Endodermal cell (in vitro differentiated cells): Measurements from ENCODE around the gene RIMS3. TPM values are rescaled to one million over a fixed set of nuclear protein-coding genes. Genes with fewer than 3 reads are reported as not detected.
A peak's percentile ranks its signal among the peaks of the same experiment; 100 is the strongest.

Experiments
- DNase-seq: peaks from one replicate; pipeline ENCODE4 v3.0.0-alpha.2; 2017
- H3K27ac ChIP-seq: 2 replicates; pipeline ENCODE4 v1.5.1; 2013; ENCODE audit warnings: mild to moderate bottlenecking, low read depth, low read length, moderate library complexity
- H3K27me3 ChIP-seq: 2 replicates; pipeline ENCODE4 v1.6.1; 2013; ENCODE audit warnings: mild to moderate bottlenecking, low read length, moderate library complexity; ENCODE audit not compliant: insufficient read depth, control insufficient read depth, poor library complexity, severe bottlenecking
- H3K36me3 ChIP-seq: 2 replicates; pipeline ENCODE4 v1.7.0; 2013; ENCODE audit warnings: mild to moderate bottlenecking, low read length, moderate library complexity; ENCODE audit not compliant: control insufficient read depth, insufficient read depth
- H3K4me1 ChIP-seq: one replicate; pipeline ENCODE4 v1.7.0; 2013; ENCODE audit warnings: low read length; ENCODE audit not compliant: control insufficient read depth, insufficient read depth
- H3K4me3 ChIP-seq: 2 replicates; pipeline ENCODE4 v1.5.1; 2013; ENCODE audit warnings: mild to moderate bottlenecking, low read length, moderate library complexity
- H3K9ac ChIP-seq: 2 replicates; pipeline ENCODE4 v1.6.1; 2013; ENCODE audit warnings: mild to moderate bottlenecking, low read length, moderate library complexity; ENCODE audit not compliant: poor library complexity, severe bottlenecking; ENCODE audit errors: extremely low read depth
- H3K9me3 ChIP-seq: 2 replicates; pipeline ENCODE4 v1.6.1; 2013; ENCODE audit warnings: mild to moderate bottlenecking, low read length, moderate library complexity; ENCODE audit not compliant: control insufficient read depth
- H3K27ac Mint-ChIP-seq: 2 replicates; pipeline ENCODE4 v1.8.0; 2020; ENCODE audit warnings: mixed read lengths
- H3K27me3 Mint-ChIP-seq: 2 replicates; pipeline ENCODE4 v1.8.0; 2021; ENCODE audit warnings: mild to moderate bottlenecking, mixed read lengths; ENCODE audit not compliant: insufficient read depth
- H3K36me3 Mint-ChIP-seq: 2 replicates; pipeline ENCODE4 v1.8.0; 2020; ENCODE audit warnings: low read depth, mixed read lengths
- H3K4me1 Mint-ChIP-seq: 2 replicates; pipeline ENCODE4 v1.8.0; 2020; ENCODE audit warnings: mixed read lengths
- H3K4me3 Mint-ChIP-seq: 2 replicates; pipeline ENCODE4 v1.8.0; 2020; ENCODE audit warnings: mild to moderate bottlenecking, moderate library complexity, mixed read lengths
- H3K9me3 Mint-ChIP-seq: 2 replicates; pipeline ENCODE4 v1.8.0; 2020; ENCODE audit warnings: mild to moderate bottlenecking, mixed read lengths
- WGBS, 2 experiments: methylation state at CpG; one replicate each; pipeline versions ENCODE4 v1.1.5 to v1.1.7; 2013; ENCODE audit warnings: missing lambda C conversion rate in 2 of 2, mixed read lengths in 1 of 2; ENCODE audit not compliant: insufficient coverage in 1 of 2, insufficient read length in 1 of 2; 5-methylcytosine and 5-hydroxymethylcytosine counted together
- total RNA-seq, 2 donors: library from RNA; stranded (reverse); fragmentation: NEBNext Ultra II Directional in 1 of 2; extraction: Animal tissue kit (Norgen Biotek cat#: 25700) in 1 of 2; gene quantifications; 2 replicates in 1 of 2; 3 replicates in 1 of 2; pipeline ENCODE4 v1.2.1, GENCODE V29; 2021
- TF ChIP-seq, protein P1 (sequence below): fragments of 200-600 bp; sonication (generic); conservative IDR thresholded peaks from 2 replicates; pipeline ENCODE4 v1.5.0; 2021; ENCODE audit warnings: antibody characterized with exemption, mild to moderate bottlenecking

Gene RIMS3
- total RNA-seq, 2 donors from 2014 or later = 8.0 to 12.0 TPM

DNA sequence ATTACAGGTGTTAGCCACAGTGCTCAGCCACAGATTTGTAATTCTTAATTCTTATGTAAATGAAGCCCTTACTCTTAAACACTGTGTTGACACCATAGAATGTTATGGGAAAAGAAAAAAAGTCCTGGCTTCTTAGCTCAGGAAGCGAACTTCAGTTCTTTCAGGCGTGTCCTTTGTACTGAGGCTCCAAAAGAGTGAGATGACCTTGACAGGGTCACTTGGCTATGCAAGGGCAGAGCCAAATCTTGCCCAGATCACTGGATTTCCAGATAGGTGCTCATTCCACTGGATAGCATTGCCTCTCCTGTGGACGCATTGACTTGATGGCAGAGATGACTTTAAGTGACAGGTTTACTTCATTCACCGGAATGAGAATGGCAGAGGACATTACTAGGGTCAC lies 30.8 kb upstream of the RIMS3 start:
- no peaks in the 10 kb centered on the region for H3K9me3 ChIP-seq
- peak overlapping the region; percentile 67 for H3K27ac Mint-ChIP-seq
- H3K36me3 ChIP-seq = no peaks in the 10 kb centered on the region
- TF ChIP-seq, protein P1, sequence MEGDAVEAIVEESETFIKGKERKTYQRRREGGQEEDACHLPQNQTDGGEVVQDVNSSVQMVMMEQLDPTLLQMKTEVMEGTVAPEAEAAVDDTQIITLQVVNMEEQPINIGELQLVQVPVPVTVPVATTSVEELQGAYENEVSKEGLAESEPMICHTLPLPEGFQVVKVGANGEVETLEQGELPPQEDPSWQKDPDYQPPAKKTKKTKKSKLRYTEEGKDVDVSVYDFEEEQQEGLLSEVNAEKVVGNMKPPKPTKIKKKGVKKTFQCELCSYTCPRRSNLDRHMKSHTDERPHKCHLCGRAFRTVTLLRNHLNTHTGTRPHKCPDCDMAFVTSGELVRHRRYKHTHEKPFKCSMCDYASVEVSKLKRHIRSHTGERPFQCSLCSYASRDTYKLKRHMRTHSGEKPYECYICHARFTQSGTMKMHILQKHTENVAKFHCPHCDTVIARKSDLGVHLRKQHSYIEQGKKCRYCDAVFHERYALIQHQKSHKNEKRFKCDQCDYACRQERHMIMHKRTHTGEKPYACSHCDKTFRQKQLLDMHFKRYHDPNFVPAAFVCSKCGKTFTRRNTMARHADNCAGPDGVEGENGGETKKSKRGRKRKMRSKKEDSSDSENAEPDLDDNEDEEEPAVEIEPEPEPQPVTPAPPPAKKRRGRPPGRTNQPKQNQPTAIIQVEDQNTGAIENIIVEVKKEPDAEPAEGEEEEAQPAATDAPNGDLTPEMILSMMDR = no peak
- H3K4me1 ChIP-seq = no peaks in the 10 kb centered on the region
- H3K27me3 Mint-ChIP-seq = no peaks in the 10 kb centered on the region
- H3K4me3 ChIP-seq = no peak overlapping the region
- WGBS, 2 experiments = 93 to 95% methylated on average over 4 of the region's 4 CpGs
- H3K4me1 Mint-ChIP-seq = peaks cover 12% of the 10 kb centered on the region
- no peak for DNase-seq
- H3K9ac ChIP-seq = no peak overlapping the region
- H3K36me3 Mint-ChIP-seq = no peaks in the 10 kb centered on the region
- no peaks in the 10 kb centered on the region for H3K9me3 Mint-ChIP-seq
- no peak overlapping the region for H3K27ac ChIP-seq
- H3K4me3 Mint-ChIP-seq = no peak overlapping the region
- H3K27me3 ChIP-seq = no peaks in the 10 kb centered on the region

DNA sequence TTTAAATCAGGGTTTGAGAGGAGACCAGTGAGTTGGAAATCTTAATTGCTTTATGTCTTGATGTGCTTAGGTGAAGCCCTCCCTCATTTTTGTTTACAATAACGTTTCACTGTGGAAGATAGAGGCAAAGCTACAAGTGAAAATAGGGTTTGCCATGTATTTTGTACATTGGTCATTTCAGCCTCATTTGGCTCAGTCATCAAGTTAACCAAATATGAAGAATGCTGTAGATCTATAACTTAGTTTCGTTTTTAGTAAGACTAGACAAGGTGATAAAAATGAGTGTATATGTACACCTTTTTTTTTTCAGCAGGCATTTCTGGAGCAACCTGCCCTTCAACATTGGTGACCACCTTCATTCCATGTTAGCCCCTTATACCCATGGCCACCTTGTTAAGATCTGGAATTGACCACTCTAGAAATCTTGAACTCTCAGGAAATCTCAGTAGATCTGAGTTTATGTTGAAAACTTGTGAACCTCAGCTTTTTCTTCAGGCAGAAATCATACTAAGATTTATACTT lies 28.9 kb upstream of the RIMS3 start:
- Mint-ChIP-seq H3K27ac (no peak overlapping the region), H3K9me3 (no peaks in the 10 kb centered on the region), H3K36me3 (peaks cover 2% of the 10 kb centered on the region), H3K4me1 (peaks cover 24% of the 10 kb centered on the region), H3K4me3 (no peak overlapping the region), H3K27me3 (no peaks in the 10 kb centered on the region)
- H3K27ac ChIP-seq = no peak overlapping the region
- TF ChIP-seq, protein P1 = no peak
- 91 to 92% methylated on average over 2 of the region's 2 CpGs for WGBS, 2 experiments
- H3K9ac ChIP-seq = no peak overlapping the region
- H3K4me1 ChIP-seq = no peaks in the 10 kb centered on the region
- no peak overlapping the region for H3K4me3 ChIP-seq
- DNase-seq = no peak
- no peaks in the 10 kb centered on the region for H3K27me3 ChIP-seq
- no peaks in the 10 kb centered on the region for H3K9me3 ChIP-seq
- H3K36me3 ChIP-seq = peaks cover 4% of the 10 kb centered on the region

DNA sequence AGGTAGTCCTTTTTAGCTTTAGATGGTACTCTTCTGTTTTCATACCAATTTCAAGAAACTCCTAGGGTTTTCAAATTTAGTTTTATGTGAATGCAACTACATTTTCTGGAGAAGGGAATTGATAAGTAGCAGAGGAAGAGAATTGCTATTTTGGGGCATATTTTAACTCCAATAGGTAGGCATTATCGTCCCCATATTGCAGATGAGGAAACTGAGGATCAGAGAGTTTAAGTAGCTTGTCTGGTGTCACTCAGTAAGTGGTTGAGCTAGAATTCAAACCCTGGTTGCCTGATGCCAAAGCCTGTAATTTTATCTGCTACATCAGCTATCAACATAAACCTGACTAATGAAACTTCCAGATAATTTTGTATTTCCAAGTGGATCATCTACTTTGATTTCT lies 27.9 kb upstream of the RIMS3 start:
- H3K27ac Mint-ChIP-seq = peak overlapping the region; percentile 71
- H3K36me3 ChIP-seq = peaks cover 5% of the 10 kb centered on the region
- H3K4me1 ChIP-seq = no peaks in the 10 kb centered on the region
- H3K4me3 Mint-ChIP-seq = no peak overlapping the region
- H3K4me1 Mint-ChIP-seq = peaks cover 24% of the 10 kb centered on the region
- H3K36me3 Mint-ChIP-seq = peaks cover 2% of the 10 kb centered on the region
- H3K9ac ChIP-seq = no peak overlapping the region
- H3K4me3 ChIP-seq = peak overlapping the region; percentile 97
- no peaks in the 10 kb centered on the region for H3K27me3 ChIP-seq
- no peaks in the 10 kb centered on the region for H3K9me3 ChIP-seq
- no peak overlapping the region for H3K27ac ChIP-seq
- TF ChIP-seq, protein P1 = no peak
- H3K27me3 Mint-ChIP-seq = no peaks in the 10 kb centered on the region
- DNase-seq = no peak
- WGBS, 2 experiments = 100% methylated on average over 1 of the region's 1 CpG
- no peaks in the 10 kb centered on the region for H3K9me3 Mint-ChIP-seq
